ENCODE measurements around the gene ATP23. TPM values are rescaled to one million over a fixed set of nuclear protein-coding genes. Genes with fewer than 3 reads are reported as not detected.

The ATP23 gene
- polyA plus RNA-seq, 1 of the 3 experiments (the other 2 are of a cell fraction), result 6.4 TPM

DNA sequence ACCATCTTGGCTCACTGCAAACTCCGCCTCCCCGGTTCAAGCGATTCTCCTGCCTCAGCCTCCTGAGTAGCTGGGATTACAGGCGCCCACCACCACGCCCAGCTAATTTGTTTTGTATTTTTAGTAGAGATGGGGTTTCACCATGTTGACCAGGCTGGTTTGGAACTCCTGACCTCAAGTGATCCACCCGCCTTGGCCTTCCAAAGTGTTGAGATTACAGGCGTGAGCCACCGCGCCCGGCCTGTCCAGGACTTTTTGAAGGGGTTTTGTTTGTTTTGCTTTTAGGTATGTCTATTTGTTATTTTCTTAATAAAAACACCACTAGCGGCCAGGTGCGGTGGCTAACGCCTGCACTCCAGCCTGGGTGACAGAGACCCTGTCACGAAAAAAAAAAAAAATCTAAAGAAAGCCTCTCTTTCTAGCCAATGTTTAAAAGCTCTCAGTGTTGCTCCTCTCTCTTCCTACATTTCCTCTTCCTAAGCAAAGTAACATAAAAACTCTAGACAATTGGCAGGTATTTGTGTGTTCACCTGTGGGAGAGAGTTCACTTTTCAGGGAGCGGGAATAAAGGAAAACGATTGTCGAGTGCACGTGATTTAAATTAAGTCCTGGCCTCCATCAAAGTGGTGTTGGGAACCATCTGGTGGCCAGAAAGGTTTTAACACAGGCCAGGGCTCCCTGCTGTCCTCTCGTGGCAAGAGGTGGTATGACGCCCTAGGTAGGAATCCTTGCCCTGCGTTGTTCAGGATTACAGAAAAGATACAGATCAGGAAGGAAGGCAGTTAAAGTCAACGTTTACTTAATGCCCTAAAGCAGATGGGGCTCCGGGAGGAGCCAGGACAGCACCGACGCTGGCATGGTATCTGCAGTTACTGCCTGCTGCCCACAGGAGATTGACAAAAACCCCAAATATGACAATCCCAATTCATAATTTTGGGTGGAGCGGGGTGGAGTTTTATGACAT, 36.2 kb upstream of the ATP23 start:
- CTCF ChIA-PET, result interaction anchor here (0.6 to 6.9 kb wide), 54 partner anchors 9 to 267 kb away, joined by 3 to 146 read pairs (median 5); partner anchors contain the start of genes AVIL, CTDSP2, CYP27B1 and TSFM
- Histone ChIP-seq H4K20me1 (ENCODE audit: insufficient read depth) (no peaks in the 10 kb centered on the region), H3K9me3 (no peaks in the 10 kb centered on the region), H3K4me3 (ENCODE audit: low read depth in 2 of 2, low read length in 1 of 2) (peak overlapping the region in 1 of 2 experiments; percentile 22; a peak in 1 of 4 replicates), H3K27me3 (ENCODE audit: insufficient read depth) (no peaks in the 10 kb centered on the region; the same call in 1 of the 2 replicates), H3K27ac (ENCODE audit: low read depth in 2 of 2, low read length in 1 of 2) (no peak overlapping the region), H3K4me1 (ENCODE audit: control insufficient read depth in 1 of 2, insufficient read depth in 2 of 2, low read depth in 1 of 2, low read length in 1 of 2) (peaks cover 0 to 3% of the 10 kb centered on the region in 2 experiments; a peak in 1 of 4 replicates), H3K9me2 (no peaks in the 10 kb centered on the region), H3K36me3 (replicated peaks in 1 of 2; ENCODE audit: control insufficient read depth in 1 of 2, insufficient read depth in 2 of 2, low read length in 1 of 2) (no peaks in the 10 kb centered on the region), H3F3A (replicated peaks; ENCODE audit: insufficient read depth) (no peaks in the 10 kb centered on the region), H3K9ac (no peak overlapping the region), H2AFZ (ENCODE audit: low read depth) (peak overlapping the region; percentile 83; the same call in 1 of the 2 replicates), H3K4me2 (no peak overlapping the region; the same call in 1 of the 2 replicates), H3K79me2 (ENCODE audit: insufficient read depth) (no peaks in the 10 kb centered on the region)
- WGBS (ENCODE audit: low lambda C conversion rate), result 46% methylated on average over 26 of the region's 26 CpGs
- DNase-seq, result peak; percentile 81
- POLR2A ChIA-PET, result interaction anchor here (1.0 kb wide), 1 partner anchor 65 kb away, joined by 3 read pairs; no protein-coding TSS in a partner anchor
- TF ChIP-seq POLR2AphosphoS5 (IDR thresholded peaks at IDR 0.05; ENCODE audit: low read depth, low read length) (no peak), SMC3 (IDR thresholded peaks at IDR 0.05; ENCODE audit: low read depth, low read length) (peak; percentile 100), GABPA (IDR thresholded peaks at IDR 0.05; ENCODE audit: low read depth) (no peak), MEF2A (IDR thresholded peaks at IDR 0.05; ENCODE audit: borderline replicate concordance, low read depth) (no peak), TCF12 (IDR thresholded peaks at IDR 0.05) (peak; percentile 81), FOXJ3 (CRISPR knock-in tag; IDR thresholded peaks at IDR 0.05) (no peak), EZH2phosphoT487 (IDR thresholded peaks at IDR 0.05; ENCODE audit: borderline replicate concordance, low read depth) (no peak), SIN3A (IDR thresholded peaks at IDR 0.05; ENCODE audit: borderline replicate concordance, low read depth, low read length) (peak; percentile 77; the same call in 1 of the 2 replicates), FOSL2 (IDR thresholded peaks at IDR 0.05; ENCODE audit: borderline replicate concordance, low read depth) (no peak), JUND (IDR thresholded peaks at IDR 0.05) (no peak), MXI1 (IDR thresholded peaks at IDR 0.05; ENCODE audit: low read depth, low read length) (peak; percentile 69; the same call in 1 of the 2 replicates), ELF1 (IDR thresholded peaks at IDR 0.05) (no peak), NRF1 (IDR thresholded peaks at IDR 0.05; ENCODE audit: low read depth, low read length) (no peak; the same call in 1 of the 2 replicates), FOXM1 (IDR thresholded peaks at IDR 0.05; ENCODE audit: low read depth) (peak; percentile 58; the same call in 1 of the 2 replicates), RCOR1 (IDR thresholded peaks at IDR 0.05; ENCODE audit: low read length) (peak; percentile 65; the same call in 1 of the 2 replicates), NFIC (IDR thresholded peaks at IDR 0.05; ENCODE audit: borderline replicate concordance) (no peak), YY1 (IDR thresholded peaks at IDR 0.05; ENCODE audit: low read depth) (0 out of 2 replicates have a peak, but pooled peaks have one; percentile 29), RAD21 (IDR thresholded peaks at IDR 0.05; ENCODE audit: low read length) (peak; percentile 100), RFX5 (IDR thresholded peaks at IDR 0.05; ENCODE audit: low read length) (no peak), TEAD4 (IDR thresholded peaks at IDR 0.05; ENCODE audit: borderline replicate concordance, insufficient read depth) (no peak)
- TF ChIP-seq, protein P1, sequence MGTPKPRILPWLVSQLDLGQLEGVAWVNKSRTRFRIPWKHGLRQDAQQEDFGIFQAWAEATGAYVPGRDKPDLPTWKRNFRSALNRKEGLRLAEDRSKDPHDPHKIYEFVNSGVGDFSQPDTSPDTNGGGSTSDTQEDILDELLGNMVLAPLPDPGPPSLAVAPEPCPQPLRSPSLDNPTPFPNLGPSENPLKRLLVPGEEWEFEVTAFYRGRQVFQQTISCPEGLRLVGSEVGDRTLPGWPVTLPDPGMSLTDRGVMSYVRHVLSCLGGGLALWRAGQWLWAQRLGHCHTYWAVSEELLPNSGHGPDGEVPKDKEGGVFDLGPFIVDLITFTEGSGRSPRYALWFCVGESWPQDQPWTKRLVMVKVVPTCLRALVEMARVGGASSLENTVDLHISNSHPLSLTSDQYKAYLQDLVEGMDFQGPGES (IDR thresholded peaks at IDR 0.05; ENCODE audit: low read depth, low read length), result no peak
- TF ChIP-seq, protein P2, sequence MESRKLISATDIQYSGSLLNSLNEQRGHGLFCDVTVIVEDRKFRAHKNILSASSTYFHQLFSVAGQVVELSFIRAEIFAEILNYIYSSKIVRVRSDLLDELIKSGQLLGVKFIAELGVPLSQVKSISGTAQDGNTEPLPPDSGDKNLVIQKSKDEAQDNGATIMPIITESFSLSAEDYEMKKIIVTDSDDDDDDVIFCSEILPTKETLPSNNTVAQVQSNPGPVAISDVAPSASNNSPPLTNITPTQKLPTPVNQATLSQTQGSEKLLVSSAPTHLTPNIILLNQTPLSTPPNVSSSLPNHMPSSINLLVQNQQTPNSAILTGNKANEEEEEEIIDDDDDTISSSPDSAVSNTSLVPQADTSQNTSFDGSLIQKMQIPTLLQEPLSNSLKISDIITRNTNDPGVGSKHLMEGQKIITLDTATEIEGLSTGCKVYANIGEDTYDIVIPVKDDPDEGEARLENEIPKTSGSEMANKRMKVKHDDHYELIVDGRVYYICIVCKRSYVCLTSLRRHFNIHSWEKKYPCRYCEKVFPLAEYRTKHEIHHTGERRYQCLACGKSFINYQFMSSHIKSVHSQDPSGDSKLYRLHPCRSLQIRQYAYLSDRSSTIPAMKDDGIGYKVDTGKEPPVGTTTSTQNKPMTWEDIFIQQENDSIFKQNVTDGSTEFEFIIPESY (IDR thresholded peaks at IDR 0.05; ENCODE audit: borderline replicate concordance, low read depth), result no peak
- TF ChIP-seq, protein P3, sequence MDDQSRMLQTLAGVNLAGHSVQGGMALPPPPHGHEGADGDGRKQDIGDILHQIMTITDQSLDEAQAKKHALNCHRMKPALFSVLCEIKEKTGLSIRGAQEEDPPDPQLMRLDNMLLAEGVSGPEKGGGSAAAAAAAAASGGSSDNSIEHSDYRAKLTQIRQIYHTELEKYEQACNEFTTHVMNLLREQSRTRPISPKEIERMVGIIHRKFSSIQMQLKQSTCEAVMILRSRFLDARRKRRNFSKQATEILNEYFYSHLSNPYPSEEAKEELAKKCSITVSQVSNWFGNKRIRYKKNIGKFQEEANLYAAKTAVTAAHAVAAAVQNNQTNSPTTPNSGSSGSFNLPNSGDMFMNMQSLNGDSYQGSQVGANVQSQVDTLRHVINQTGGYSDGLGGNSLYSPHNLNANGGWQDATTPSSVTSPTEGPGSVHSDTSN (IDR thresholded peaks at IDR 0.05), result peak; percentile 9; the same call in 1 of the 2 replicates
- TF ChIP-seq, protein P4, sequence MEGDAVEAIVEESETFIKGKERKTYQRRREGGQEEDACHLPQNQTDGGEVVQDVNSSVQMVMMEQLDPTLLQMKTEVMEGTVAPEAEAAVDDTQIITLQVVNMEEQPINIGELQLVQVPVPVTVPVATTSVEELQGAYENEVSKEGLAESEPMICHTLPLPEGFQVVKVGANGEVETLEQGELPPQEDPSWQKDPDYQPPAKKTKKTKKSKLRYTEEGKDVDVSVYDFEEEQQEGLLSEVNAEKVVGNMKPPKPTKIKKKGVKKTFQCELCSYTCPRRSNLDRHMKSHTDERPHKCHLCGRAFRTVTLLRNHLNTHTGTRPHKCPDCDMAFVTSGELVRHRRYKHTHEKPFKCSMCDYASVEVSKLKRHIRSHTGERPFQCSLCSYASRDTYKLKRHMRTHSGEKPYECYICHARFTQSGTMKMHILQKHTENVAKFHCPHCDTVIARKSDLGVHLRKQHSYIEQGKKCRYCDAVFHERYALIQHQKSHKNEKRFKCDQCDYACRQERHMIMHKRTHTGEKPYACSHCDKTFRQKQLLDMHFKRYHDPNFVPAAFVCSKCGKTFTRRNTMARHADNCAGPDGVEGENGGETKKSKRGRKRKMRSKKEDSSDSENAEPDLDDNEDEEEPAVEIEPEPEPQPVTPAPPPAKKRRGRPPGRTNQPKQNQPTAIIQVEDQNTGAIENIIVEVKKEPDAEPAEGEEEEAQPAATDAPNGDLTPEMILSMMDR (IDR thresholded peaks at IDR 0.05), result peak; percentile 100
- TF ChIP-seq, protein P5, sequence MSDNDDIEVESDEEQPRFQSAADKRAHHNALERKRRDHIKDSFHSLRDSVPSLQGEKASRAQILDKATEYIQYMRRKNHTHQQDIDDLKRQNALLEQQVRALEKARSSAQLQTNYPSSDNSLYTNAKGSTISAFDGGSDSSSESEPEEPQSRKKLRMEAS (IDR thresholded peaks at IDR 0.05; ENCODE audit: low read depth), result peak; percentile 98
- TF ChIP-seq, protein P6, sequence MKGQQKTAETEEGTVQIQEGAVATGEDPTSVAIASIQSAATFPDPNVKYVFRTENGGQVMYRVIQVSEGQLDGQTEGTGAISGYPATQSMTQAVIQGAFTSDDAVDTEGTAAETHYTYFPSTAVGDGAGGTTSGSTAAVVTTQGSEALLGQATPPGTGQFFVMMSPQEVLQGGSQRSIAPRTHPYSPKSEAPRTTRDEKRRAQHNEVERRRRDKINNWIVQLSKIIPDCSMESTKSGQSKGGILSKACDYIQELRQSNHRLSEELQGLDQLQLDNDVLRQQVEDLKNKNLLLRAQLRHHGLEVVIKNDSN (IDR thresholded peaks at IDR 0.05; ENCODE audit: borderline replicate concordance, low read depth), result peak; percentile 77
